ENCODE data around the gene TRIO. TPM values are rescaled to one million over a fixed set of nuclear protein-coding genes. Genes with fewer than 3 reads are reported as not detected.

Gene TRIO
- total RNA-seq, 1 experiment from 2014 or later: 99.8 TPM

- no peaks in the 10 kb centered on the region for H3K36me3 ChIP-seq (ENCODE audit: insufficient read depth, low read length, poor library complexity, severe bottlenecking)
- no peak overlapping the region for H3K27ac ChIP-seq (ENCODE audit: low read depth, low read length, poor library complexity, severe bottlenecking)
- CTCF ChIA-PET: no interaction called here
Measured at GRCh38 chr5:14235872-14236271, 92.7 kb downstream of the TRIO start.

GRCh38 chr5:14236757-14237156 lies 93.6 kb downstream of the TRIO start:
- intact Hi-C loops (cut with micrococcal nuclease; ENCODE audit: unreplicated experiment): no loop called here
- TF ChIP-seq CTCF (conservative IDR thresholded peaks at IDR 0.05; ENCODE audit: low read depth, low read length) (no peak), EZH2 (IDR thresholded peaks at IDR 0.05; ENCODE audit: borderline replicate concordance, low read depth, low read length, poor library complexity, severe bottlenecking) (no peak)
- Histone ChIP-seq H3K27me3 (replicated peaks; ENCODE audit: insufficient read depth, low read depth, low read length, poor library complexity) (no peaks in the 10 kb centered on the region), H3K27ac (ENCODE audit: low read depth, low read length, poor library complexity, severe bottlenecking) (no peak overlapping the region), H3K9me3 (ENCODE audit: low read depth, low read length, poor library complexity, severe bottlenecking) (no peaks in the 10 kb centered on the region), H3K4me3 (ENCODE audit: low read depth, low read length, poor library complexity, severe bottlenecking) (no peak overlapping the region), H3K36me3 (ENCODE audit: insufficient read depth, low read length, poor library complexity, severe bottlenecking) (no peaks in the 10 kb centered on the region), H3K4me1 (ENCODE audit: insufficient read depth, low read length, poor library complexity, severe bottlenecking) (peaks cover 48% of the 10 kb centered on the region)
- ChIA-PET POLR2A (ENCODE audit: low non-redundant PET) (no interaction called here), CTCF (no interaction called here)
- no TSS peak for BruUV-seq (replicated peaks)
- DNase-seq (ENCODE audit: low spot score): no peak

More at GRCh38 chr5:14235872-14236271, 92.7 kb downstream of the TRIO start:
- no peak overlapping the region for H3K4me3 ChIP-seq (ENCODE audit: low read depth, low read length, poor library complexity, severe bottlenecking)
- POLR2A ChIA-PET (ENCODE audit: low non-redundant PET): no interaction called here
- peaks cover 40% of the 10 kb centered on the region for H3K4me1 ChIP-seq (ENCODE audit: insufficient read depth, low read length, poor library complexity, severe bottlenecking)
- H3K9me3 ChIP-seq (ENCODE audit: low read depth, low read length, poor library complexity, severe bottlenecking): no peaks in the 10 kb centered on the region
- no peak for DNase-seq (ENCODE audit: low spot score)
- no TSS peak for BruUV-seq (replicated peaks)
- no peaks in the 10 kb centered on the region for H3K27me3 ChIP-seq (replicated peaks; ENCODE audit: insufficient read depth, low read depth, low read length, poor library complexity)
- intact Hi-C loops (cut with micrococcal nuclease; ENCODE audit: unreplicated experiment): no loop called here
- TF ChIP-seq CTCF (conservative IDR thresholded peaks at IDR 0.05; ENCODE audit: low read depth, low read length) (no peak), EZH2 (IDR thresholded peaks at IDR 0.05; ENCODE audit: borderline replicate concordance, low read depth, low read length, poor library complexity, severe bottlenecking) (no peak)

GRCh38 chr5:14237317-14238086 lies 94.4 kb downstream of the TRIO start:
- Histone ChIP-seq H3K4me1 (ENCODE audit: insufficient read depth, low read length, poor library complexity, severe bottlenecking) (peaks cover 54% of the 10 kb centered on the region), H3K27me3 (replicated peaks; ENCODE audit: insufficient read depth, low read depth, low read length, poor library complexity) (no peaks in the 10 kb centered on the region), H3K9me3 (ENCODE audit: low read depth, low read length, poor library complexity, severe bottlenecking) (no peaks in the 10 kb centered on the region), H3K36me3 (ENCODE audit: insufficient read depth, low read length, poor library complexity, severe bottlenecking) (no peaks in the 10 kb centered on the region), H3K27ac (ENCODE audit: low read depth, low read length, poor library complexity, severe bottlenecking) (peak overlapping the region; percentile 14), H3K4me3 (ENCODE audit: low read depth, low read length, poor library complexity, severe bottlenecking) (no peak overlapping the region)
- BruUV-seq (replicated peaks): no TSS peak
- intact Hi-C loops (cut with micrococcal nuclease; ENCODE audit: unreplicated experiment): no loop called here
- ChIA-PET POLR2A (ENCODE audit: low non-redundant PET) (no interaction called here), CTCF (no interaction called here)
- TF ChIP-seq CTCF (conservative IDR thresholded peaks at IDR 0.05; ENCODE audit: low read depth, low read length) (no peak), EZH2 (IDR thresholded peaks at IDR 0.05; ENCODE audit: borderline replicate concordance, low read depth, low read length, poor library complexity, severe bottlenecking) (no peak)
- DNase-seq (ENCODE audit: low spot score): no peak

All from A673 (cell line).